ENCODE measurements around the gene ZNF407.

The ZNF407 gene

DNA sequence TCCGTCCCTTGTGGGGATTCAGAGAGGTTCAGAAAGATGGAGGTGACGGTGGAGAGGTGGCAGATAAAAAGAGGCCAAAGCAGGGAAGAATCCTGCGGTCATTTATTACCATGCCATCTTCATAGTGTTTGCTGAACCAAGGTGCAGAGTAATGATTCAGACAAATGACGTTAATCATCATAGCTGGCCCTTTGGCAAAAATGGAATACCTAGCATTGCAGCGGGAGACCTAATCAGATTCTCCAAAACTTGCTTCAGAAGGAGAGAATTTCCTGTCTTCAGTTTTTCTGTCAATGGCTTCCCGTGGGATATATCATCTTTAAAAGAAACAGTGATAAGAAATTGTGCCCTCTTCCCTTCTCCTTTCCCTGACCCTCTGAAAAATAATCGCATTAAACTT lies 435.8 kb downstream of the ZNF407 start:
- DNase-seq, result no peak

DNA sequence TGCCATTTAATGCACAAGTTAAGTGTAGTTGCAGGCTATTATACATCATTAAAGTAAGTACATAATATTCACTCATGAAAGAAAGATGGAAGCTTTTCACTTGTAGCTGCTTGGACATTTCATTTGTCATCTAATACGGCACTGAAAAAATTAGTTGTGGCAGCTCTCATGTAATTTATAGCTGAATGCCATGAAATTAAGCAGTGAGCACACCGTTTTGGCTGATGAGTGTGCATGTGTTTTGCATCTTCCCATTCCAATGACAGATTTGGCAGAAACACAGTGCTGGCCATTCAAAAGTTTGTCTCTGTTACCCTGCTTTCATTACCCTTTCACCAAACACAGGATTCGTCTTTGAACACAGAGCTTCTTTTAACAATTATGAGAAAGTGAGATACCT lies 437.3 kb downstream of the ZNF407 start:
- DNase-seq, result no peak

GRCh38 chr18:75035928-75036327 lies 438.3 kb downstream of the ZNF407 start:
- DNase-seq, result no peak

DNA sequence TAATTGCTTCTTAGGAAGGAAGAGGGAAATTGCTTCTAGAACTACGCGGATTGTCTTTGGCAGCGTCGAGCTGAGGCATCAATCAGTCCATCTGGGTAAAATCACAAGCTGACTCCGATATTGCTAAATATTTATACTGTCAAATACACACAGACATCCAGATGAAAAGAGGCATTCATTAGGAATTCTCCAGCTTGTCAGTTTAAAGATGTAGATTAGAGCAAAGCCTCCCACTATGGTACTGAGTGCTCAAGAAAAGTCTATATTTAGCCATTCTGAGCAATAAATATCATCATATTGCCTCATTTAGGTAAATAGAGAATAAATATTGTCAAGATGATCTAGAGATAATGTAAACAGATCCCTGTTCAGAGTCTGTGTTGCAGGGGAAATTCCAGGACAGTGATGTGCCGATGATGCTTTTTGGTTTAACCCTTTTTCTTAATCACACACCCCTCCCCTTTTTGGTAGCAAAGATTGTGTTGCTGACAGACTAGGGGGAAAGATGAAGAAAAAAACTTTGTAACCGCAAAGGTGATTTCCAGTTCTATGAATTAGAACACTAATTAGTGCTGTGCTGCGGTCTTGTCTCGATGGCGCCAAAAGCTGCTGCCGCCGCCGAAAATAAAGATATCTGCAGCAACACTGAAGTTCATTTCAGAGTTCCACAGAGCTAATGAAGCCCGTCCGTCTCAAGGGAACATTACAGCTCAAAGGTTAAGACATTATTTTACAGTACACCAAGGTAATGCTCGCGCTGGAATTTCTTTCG lies 439.4 kb downstream of the ZNF407 start:
- DNase-seq, result no peak

GRCh38 chr18:75037689-75037955 lies 440.0 kb downstream of the ZNF407 start:
- DNase-seq, result no peak

GRCh38 chr18:75041586-75041985 lies 443.9 kb downstream of the ZNF407 start:
- no peak for DNase-seq

DNA sequence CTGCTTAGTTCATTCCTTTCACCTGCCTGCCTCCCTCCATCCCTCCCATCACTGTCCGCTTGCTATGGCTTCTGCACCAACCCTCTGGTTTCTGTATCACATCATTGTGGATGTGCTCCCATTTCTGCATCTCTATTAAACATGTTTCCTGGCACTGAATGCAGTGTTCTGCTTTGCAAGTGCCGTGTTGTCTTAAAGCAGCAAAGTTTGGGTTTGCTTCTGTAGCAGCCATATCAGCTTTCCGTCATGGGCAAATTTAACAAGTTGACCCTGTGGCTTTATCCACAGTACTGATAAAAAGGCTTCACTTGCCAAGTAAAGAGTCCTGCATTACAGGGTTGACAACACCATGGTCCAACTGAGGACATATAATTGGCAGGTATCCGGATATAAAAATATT lies 445.8 kb downstream of the ZNF407 start:
- DNase-seq, result no peak

- no peak for DNase-seq
Measured at GRCh38 chr18:75044296-75044695, 446.6 kb downstream of the ZNF407 start.

GRCh38 chr18:75044791-75045190 lies 447.1 kb downstream of the ZNF407 start:
- DNase-seq, result no peak

DNA sequence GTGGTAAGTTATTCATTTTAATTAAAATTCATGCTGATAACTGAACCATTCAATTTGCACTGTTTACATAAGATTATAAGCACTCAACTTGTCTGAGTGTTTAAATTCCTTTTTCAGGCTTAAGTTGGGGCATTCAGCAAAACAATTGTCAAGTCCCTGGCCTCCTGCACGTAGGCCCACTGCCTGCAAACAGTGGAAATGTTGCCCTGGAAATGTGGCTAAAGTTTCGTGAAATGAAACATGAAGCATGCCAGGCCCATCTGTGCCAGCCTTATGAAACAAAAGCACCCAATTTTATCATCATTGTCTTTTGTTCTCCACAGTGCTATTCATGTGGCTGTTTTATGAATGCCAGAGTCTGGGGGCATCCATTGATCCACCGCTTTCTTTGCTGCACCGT lies 447.6 kb downstream of the ZNF407 start:
- no peak for DNase-seq

DNA sequence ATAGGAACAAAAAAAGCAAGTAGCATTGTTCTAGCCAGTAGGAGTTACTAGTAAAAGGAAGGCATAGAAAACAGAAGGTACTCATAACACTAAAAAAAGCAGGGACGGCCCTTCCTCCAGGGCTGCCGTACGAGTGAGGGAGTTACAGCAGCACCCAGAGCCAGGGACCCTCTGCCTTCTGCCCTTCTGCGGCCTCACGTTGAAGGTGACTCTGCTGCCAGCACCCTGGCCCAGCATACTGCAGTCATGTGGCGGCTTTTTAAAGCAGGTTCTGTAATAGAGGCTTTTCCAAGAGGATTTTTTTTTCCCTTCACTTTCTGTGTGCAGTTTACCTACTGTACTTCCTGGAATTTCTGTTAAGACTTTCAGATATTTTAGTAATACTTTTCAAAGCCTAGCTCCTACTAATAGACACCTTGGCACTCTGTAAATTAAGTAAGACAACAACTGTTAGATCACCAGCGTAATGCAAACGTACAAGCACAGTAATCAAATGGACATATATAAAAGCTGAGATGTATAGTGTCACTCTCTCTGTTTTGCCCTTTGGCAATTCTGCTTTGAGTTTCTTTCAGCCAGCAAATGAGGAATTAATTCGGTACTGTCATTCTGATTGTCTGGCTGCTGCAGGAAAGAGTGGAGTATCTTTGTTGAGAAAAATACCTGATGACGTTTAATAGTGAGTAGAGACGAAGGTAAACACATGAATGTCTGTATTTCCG lies 449.7 kb downstream of the ZNF407 start:
- no peak for DNase-seq

DNA sequence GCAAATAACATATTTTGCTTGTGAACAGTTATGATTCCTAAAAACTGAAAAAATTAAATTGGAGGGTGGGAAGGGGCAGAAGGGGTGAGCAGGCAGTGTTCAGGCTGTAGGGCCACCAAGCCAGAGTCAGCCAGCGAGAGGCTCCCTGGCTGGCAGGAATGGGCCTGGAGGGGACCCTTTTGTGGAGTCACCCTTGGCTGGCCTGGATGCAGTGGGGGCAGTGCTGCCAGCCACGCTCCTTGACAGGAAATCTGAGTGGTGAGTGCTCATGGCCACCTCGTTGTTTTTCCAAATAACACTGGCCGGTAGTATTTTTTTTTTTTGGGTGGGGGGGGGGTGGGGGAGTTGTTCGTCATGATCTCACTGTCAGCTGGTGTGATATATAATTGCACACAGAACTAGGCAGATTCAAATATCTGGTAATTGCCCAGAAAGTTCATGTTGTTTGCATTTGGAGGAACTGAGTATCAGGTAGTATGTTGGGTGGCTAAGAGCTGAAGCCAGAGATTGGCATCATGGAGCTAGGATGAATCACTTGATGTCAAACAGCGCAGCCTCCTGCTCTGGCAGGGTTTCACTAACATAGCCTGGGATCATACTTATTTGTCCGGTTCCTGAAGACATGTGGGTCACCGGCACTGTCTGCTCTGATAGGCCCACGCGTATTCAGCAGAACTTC lies 451.2 kb downstream of the ZNF407 start:
- no peak for DNase-seq

GRCh38 chr18:75049455-75049789 lies 451.8 kb downstream of the ZNF407 start:
- no peak for DNase-seq

DNA sequence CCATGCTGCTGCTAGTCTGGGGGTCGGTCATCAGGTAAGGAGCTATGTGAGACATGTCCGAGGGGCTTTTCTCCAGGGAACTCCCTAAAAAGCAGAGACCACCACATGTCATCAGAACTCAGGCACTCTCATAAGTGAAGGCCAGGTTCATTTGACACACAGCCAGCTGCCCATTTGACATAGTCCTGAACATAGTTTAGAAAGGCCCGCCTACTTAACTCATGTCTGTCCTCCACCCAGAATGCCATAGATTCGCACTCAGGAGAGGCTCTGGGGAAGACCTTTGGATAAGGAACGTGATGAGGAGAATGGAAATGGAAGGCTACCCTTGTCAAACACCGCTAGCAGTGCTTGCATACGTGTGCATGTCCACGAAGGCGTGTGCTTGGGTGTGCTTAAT lies 454.1 kb downstream of the ZNF407 start:
- no peak for DNase-seq

DNA sequence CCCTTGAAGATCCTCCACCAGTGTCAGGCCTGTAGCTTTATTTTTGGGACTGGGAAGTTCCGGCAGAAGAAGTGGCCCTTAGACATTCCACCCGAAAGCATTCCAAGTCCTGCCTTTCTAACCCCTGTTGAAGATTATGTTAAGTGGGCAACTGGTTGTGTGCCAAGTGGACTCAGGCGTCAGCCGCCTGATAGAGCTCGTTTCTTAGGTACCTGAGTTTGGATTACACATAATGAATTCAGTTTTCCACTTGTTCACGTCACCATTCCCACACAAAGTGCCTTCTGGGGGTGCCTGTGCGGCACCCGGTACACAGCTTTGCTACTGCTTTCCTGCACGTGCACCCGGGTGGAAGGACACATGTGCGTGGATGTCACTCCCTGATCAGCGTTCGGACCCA lies 454.8 kb downstream of the ZNF407 start:
- no peak for DNase-seq

DNA sequence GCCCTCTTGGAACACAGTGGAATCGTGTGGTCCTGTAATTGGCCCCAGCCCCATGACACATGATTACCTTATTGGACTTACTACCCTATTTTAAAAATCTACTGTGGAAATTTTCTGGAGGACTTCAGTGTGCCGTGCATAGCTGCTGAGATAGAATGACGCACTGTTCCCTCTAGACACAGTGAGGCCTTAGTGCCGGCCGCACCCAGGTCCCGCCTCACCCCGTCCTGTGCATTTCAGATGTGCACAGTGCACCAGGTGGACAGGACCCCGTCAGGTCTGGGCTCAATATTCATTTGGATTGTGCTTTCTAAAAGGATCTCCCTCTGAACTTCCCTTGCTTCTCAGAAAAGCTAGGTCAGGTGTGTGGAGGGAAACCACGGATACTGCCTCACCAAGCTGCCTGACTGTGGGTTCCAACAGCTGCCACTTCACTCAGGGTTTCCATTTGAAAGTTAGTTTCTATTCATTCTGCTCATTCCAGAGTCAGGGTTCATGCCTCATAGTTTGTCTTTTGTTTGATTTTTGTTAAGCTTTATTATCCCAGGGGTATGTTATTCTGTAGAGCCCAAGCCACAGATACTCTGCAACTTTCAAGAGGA lies 455.5 kb downstream of the ZNF407 start:
- DNase-seq, result no peak

GRCh38 chr18:75054046-75054445 lies 456.4 kb downstream of the ZNF407 start:
- no peak for DNase-seq

- no peak for DNase-seq
Measured at GRCh38 chr18:75054611-75055010, 456.9 kb downstream of the ZNF407 start.

GRCh38 chr18:75057169-75057960 lies 459.7 kb downstream of the ZNF407 start:
- no peak for DNase-seq

DNA sequence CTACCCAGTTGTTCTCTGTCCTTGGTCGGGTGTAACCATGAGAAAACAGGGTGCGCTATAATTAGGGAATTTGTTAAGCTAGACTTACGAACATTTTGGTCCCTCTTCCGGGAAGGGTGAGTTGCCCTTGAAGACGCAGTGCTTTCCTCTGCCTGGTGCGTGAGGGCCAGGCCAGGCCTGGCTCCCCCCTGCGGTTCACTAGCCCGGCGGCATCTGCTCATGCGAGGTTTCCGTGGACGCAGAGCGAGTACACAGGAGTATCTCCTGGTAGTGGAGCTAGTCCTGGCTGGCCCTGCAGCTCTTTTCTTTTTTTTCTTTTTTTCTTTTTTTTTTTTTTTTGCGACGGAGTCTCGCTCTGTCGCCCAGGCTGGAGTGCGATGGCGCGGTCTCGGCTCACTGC lies 462.5 kb downstream of the ZNF407 start:
- no peak for DNase-seq

- no peak for DNase-seq
Measured at GRCh38 chr18:75062297-75062886, 464.7 kb downstream of the ZNF407 start.

DNA sequence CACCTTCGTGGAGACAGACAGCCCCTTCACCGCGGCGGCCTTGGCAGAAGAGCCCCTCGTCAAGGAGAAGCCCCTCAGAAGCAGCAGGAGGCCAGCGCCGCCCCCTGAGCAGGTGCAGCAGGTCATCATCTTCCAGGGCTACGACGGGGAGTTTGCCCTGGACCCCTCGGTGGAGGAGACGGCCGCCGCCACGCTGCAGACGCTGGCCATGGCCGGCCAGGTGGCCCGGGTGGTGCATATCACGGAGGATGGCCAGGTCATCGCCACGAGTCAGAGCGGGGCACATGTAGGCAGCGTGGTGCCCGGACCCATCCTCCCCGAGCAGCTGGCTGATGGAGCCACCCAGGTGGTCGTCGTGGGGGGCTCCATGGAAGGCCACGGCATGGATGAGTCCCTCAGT lies 465.5 kb downstream of the ZNF407 start:
- DNase-seq, result no peak

All from NCI-H1105 (cell line).